Measurements from ENCODE around the gene ADAM10.

The ADAM10 gene

DNA sequence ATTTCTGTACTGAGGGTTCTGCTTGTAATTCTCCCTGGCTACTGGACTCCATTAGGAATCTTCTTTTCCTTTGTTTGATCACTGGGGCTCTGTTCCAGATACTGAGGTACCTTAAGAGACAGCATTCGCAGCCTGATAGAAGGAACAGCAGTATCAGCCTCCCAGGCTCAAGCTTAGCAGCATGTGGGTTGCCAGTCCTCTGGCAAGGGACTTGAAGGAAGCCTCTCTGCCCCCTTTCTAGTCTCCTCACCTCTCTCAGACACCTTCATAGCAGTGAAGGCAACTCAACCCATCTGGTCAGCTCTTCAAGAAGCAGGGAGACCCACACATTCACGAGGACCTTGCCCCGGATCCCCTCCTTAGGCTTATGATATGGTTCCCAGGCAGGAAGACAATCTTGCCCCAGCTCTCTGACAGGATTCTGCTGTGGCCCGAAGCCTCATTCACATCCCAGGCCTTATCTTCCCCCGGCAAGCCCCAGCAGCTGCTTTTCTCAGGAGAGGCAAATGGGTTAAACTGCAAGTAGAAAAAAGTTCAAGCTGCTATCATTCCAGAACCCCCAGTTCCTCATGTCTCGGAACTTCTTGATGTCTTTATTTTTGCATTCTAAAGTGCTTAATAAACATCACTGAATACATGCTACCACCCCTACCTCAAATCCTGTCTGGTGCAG lies 164.6 kb downstream of the ADAM10 start:
- H3K36me3 Mint-ChIP-seq (ENCODE audit: low read depth), result peaks cover 5% of the 10 kb centered on the region
- no peaks in the 10 kb centered on the region for H3K27me3 Mint-ChIP-seq (ENCODE audit: low read depth)
- TF ChIP-seq, protein P1, sequence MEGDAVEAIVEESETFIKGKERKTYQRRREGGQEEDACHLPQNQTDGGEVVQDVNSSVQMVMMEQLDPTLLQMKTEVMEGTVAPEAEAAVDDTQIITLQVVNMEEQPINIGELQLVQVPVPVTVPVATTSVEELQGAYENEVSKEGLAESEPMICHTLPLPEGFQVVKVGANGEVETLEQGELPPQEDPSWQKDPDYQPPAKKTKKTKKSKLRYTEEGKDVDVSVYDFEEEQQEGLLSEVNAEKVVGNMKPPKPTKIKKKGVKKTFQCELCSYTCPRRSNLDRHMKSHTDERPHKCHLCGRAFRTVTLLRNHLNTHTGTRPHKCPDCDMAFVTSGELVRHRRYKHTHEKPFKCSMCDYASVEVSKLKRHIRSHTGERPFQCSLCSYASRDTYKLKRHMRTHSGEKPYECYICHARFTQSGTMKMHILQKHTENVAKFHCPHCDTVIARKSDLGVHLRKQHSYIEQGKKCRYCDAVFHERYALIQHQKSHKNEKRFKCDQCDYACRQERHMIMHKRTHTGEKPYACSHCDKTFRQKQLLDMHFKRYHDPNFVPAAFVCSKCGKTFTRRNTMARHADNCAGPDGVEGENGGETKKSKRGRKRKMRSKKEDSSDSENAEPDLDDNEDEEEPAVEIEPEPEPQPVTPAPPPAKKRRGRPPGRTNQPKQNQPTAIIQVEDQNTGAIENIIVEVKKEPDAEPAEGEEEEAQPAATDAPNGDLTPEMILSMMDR (IDR thresholded peaks at IDR 0.05; ENCODE audit: unreplicated experiment in 3 of 3), result no peak
- no peak overlapping the region for H3K4me3 Mint-ChIP-seq
- peaks cover 22% of the 10 kb centered on the region for H3K9me3 Mint-ChIP-seq
- peak overlapping the region in 1 of 3 experiments; percentile 94 for H3K27ac Mint-ChIP-seq
- peaks cover 8% of the 10 kb centered on the region for H3K4me1 Mint-ChIP-seq

DNA sequence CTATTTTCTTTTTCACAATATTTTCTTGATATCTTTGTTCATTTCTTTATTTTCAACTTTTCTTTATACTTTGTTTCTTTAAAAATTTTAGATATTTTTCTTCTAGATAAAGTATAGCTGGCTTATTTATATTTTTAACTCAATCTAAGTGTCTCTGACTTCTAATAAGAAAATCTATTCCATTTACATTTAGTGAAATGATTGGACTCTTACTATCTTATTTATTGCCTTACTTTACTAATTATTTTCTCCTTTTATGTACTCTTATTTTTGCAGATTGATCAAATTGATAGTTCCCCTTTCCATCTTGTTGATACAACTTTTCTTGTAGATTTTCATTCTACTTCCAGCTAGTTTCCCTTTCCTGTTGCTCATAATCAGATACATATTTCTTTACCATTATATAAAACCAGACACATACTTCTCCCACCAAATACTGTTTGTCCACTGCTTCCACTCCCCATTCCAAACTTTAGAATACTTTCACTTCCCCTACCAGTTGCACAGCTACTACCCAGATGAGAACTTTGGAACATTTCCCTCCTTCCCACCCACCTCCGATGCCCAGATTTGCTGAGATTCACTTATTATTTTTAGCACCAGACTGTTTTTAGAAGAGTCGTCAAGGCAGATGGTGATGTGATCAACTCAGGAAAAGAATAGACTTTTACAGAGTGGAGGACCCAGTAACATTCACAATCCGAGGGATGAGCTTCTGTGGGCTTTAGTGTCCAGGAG lies 166.2 kb downstream of the ADAM10 start:
- TF ChIP-seq, protein P1 (IDR thresholded peaks at IDR 0.05; ENCODE audit: unreplicated experiment in 3 of 3), result no peak
- no peak overlapping the region for H3K4me3 Mint-ChIP-seq
- peaks cover 8% of the 10 kb centered on the region for H3K4me1 Mint-ChIP-seq
- H3K27me3 Mint-ChIP-seq (ENCODE audit: low read depth), result no peaks in the 10 kb centered on the region
- H3K27ac Mint-ChIP-seq, result no peak overlapping the region
- peaks cover 5% of the 10 kb centered on the region for H3K36me3 Mint-ChIP-seq (ENCODE audit: low read depth)
- peaks cover 22% of the 10 kb centered on the region for H3K9me3 Mint-ChIP-seq

DNA sequence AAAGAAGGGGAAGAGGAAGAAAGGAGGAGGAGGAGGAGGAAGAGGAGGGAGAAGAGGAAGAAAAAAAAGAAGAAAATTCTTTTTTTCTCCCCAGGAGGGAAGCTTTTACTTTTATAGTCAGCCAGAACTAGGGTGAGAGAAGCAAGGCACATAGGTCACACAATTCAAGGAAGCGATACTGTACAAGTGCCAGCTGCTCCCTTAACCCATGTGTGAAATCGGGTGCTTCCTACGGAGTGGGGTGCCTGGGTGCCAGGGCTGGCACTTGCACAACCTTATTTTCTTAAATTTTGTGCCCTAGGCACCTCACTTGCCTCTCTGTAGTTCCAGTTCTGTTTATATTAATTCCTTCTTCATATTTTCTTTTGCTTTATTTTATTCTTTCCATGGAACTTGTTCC lies 167.3 kb downstream of the ADAM10 start:
- no peaks in the 10 kb centered on the region for H3K27me3 Mint-ChIP-seq (ENCODE audit: low read depth)
- no peak overlapping the region for H3K27ac Mint-ChIP-seq
- peaks cover 22% of the 10 kb centered on the region for H3K9me3 Mint-ChIP-seq
- H3K4me3 Mint-ChIP-seq, result no peak overlapping the region
- TF ChIP-seq, protein P1 (IDR thresholded peaks at IDR 0.05; ENCODE audit: unreplicated experiment in 3 of 3), result no peak
- peaks cover 5% of the 10 kb centered on the region for H3K36me3 Mint-ChIP-seq (ENCODE audit: low read depth)
- peaks cover 8% of the 10 kb centered on the region for H3K4me1 Mint-ChIP-seq

DNA sequence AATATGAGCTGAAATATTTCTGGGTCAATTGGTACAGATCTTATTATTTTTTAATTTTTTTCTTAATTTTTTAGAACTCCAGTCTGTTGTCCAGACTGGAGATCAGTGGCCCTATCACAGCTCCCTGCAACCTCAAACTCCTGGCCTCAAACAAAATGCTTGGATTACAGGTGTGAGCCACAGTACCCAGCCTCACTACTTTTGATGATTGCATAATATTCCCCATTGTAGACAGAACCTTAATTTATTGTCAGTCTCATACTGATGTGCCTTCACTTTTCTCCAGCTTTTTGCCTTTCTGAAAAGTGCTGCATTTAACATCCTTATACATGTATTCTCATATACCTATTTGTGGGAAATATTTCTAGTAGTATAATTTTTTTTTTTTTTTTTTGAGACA lies 172.8 kb downstream of the ADAM10 start:
- H3K4me1 Mint-ChIP-seq, result no peaks in the 10 kb centered on the region

DNA sequence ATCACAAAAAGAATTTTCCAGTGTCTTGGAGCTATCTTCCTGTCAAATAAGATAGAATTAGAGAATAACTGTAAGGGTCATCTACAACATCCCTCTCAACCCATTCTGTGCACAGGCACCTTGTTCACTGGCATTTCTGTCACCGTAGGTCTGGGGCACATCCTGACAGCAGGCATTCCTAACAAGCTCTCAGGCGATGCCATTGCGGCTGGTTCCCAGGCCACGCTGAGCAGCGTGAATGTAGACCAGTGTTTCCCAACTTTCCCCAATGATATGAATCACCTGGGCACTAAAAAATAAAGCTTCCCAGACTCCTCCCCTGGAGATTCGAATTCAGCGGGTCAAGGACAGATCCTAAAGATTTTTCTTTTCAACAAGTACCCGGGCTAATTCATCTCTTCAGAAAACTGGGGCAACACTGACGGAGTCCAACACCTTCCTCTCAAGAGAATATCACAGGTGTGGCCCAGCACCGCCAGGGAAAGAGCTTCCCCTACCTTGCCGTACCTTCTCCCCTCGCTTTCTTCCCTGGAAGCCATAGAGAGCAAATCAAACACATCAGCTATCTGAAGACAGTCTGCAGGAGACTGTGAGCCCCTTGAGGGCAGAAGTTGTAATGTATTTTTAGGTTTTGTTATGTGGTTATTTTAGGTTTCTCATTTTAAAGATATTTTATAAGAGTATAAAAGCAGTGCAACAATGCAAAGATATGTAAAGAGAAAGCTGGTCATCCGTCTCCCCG lies 174.3 kb downstream of the ADAM10 start:
- Mint-ChIP-seq H3K36me3 (ENCODE audit: low read depth) (no peaks in the 10 kb centered on the region), H3K27ac (no peak overlapping the region), H3K9me3 (no peaks in the 10 kb centered on the region), H3K4me3 (no peak overlapping the region), H3K4me1 (no peaks in the 10 kb centered on the region), H3K27me3 (ENCODE audit: low read depth) (no peaks in the 10 kb centered on the region)
- TF ChIP-seq, protein P1 (IDR thresholded peaks at IDR 0.05; ENCODE audit: unreplicated experiment in 3 of 3), result no peak

More for the DNA sequence above, 172.8 kb downstream of the ADAM10 start:
- Mint-ChIP-seq H3K27ac (no peak overlapping the region), H3K4me3 (no peak overlapping the region), H3K27me3 (ENCODE audit: low read depth) (no peaks in the 10 kb centered on the region), H3K36me3 (ENCODE audit: low read depth) (no peaks in the 10 kb centered on the region), H3K9me3 (no peaks in the 10 kb centered on the region)
- TF ChIP-seq, protein P1 (IDR thresholded peaks at IDR 0.05; ENCODE audit: unreplicated experiment in 3 of 3), result no peak
